GM21529 (cell line): ENCODE results near the gene CXCL5.

Source experiments
- ATAC-seq: cut with Tn5 transposase; IDR thresholded peaks from one replicate; pipeline ENCODE4 v1.9.1; 2021; ENCODE audit not compliant: unreplicated experiment

CXCL5 gene

DNA sequence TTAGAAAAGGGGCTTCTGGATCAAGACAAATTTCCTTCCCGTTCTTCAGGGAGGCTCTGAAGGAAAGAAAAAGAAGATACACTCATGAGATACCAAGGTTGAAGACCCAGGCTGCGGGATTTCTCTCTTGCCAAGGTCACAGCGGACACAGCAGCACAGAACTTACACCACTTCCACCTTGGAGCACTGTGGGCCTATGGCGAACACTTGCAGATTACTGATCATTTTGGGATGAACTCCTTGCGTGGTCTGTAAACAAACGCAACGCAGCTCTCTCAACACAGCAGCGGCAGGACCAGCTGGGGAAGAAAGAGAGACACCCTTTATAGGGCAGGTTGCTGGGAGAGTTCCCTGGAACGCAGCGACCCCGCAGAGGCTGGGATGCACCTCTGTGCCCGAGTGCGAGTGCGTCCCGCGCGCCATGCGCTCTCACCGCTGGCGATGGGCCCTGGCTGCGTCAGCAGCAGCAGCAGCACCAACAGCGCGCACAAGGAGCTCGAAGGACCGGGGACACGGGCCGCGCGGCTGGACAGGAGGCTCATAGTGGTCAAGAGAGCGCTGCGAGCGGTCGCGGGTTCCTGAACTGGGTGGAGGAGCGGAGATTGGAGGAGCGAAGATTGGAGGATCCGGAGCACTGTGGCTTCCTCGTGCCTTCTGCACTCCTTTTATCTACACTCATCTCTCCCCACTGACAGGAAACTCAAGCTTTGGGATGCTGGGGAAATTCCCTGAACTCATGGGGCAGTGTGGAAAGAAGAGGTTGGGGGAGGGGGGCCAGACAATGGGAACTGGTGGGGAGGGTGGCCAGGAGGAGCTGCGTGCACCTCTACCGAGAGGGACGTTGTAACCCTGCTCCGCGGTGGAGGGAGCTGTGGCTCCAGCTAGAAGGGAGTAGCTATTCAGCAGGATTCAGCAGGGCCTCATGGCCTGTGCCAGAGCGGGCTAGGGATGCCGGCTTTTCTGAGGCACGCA is at the start of gene CXCL5:
CXCL5 (minus strand) TSS at position 638 of the 972 bp plus-strand sequence; CDS start at position 542, 96 bp downstream.
- ATAC-seq, result no peak

DNA sequence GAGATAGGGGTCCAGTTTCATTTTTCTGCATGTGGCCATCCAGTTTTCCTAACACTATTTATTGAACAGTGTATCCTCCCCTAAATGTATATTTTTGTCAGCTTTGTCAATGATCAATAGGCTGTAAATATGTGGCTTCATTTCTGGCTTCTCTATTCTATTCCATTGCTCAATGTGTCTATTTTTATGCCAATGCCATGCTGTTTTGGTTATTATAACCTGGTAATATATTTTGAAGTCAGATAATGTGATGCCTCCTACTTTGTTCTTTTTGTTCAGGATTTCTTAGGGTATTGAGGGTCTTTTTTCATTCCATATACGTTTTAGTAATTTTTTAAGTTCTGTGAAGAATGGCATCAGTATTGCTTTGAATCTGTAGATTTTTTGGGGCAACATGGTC is 48.7 kb upstream of the CXCL5 start:
- no peak for ATAC-seq

DNA sequence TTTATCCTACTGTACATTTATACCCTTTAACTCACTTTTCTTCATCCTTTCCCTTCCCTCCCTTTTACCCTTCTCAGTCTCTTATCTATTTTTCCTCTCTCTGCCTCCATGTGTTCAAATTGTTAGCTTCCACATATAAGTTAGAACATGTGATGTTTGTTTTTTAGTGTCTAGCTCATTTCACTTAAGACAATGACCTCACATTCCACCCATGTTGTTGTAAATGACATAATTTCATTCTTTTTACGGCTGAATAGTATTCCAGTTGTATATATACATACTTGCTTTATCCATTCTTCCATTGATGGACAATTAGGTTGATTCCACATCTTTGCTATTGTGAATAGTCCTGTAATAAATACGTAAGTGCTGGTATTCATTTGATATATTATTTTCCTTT is 47.3 kb upstream of the CXCL5 start:
- no peak for ATAC-seq

DNA sequence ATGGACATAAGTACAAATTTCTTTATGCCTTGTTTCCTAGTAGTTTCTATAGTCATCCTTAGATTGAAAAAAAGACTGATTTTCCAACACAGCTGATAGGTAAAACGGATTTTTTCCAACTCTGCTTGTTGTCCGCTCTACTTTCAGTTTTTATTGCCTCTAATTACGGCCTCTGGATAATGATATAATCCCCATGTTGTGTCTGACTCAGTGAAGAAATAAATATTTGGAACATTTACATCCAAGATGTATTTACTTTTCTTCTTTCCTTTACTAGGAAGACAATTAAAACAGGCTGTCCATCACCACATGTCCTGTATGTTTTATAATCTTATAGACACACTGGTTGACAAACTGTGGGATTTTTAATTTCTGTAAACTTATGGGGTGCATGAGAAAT is 46.8 kb upstream of the CXCL5 start:
- ATAC-seq, result no peak

DNA sequence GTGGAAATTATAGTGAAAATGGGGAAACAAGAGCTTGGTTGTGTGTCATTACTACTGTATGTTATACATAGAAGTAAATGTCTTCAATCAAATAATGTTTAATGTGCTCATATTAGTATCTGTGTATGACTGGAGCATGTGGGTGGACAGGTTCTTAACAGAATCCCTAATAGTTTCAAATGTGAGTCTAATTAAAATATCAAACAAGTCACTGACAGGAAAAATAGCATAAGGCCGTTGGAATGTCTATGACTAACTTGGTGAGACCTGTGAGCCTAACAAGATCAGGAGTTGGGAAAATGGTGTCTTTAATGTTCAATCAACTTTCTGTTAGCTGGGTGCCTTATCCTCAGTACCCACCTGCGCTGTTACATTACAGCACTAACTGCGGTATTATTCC is 46.2 kb upstream of the CXCL5 start:
- ATAC-seq, result no peak

DNA sequence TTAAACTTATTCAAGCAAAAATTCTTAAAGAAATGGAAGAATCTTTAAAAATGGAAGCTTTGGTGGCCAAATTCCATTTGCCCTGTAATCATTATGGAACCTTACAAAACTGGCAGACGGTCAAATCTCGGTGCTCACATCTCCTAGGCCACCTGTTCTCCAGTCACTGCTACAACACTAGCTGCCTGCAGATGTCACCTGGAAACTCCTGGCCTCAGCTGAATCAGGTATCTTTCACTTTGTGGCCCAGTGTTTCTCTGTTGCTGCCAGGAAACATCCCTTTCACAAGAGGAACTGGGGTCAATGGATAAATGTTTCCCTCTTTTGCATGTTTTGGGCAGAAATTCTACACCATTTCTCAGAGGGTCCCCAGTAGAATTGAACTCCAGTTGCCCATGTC is 44.2 kb upstream of the CXCL5 start:
- no peak for ATAC-seq

DNA sequence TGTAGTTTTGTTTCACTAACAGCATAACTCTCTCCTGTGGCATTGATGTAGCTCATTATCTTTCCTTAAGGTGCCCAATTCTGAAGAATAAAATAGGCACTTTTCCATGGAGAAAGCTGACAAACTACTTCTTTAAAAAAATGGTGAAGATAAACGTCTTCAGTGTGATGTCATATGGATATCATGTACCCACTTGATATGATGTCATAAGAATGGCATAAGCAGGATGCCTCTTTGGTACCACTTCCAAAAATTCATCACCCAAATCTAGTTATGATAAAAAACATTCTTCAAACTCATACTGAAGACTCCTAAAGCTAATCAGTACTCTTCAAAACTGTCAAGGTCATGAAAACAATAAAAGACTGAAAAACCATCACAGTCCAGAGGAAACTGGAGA is 42.9 kb upstream of the CXCL5 start:
- ATAC-seq, result no peak

DNA sequence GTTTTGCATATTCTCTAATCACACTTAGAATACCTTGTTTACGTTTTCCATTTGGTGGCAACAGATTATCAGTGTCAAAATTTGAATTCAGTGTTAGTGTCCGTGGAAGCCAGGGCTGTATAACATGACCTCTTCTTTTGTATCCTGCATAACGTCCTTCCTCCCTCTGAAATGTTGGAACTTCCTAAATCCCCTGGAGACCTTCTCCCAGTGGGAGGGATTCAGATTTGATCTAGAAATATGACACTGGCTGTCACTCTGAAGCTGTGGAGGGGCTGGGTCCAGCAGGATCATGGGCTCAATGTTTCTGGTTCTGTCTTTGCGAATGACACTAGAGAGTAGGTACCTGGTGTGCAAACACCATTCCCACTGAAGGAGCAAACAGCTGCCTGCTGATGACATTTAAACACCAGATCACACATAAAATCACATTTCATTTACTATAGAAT is 40.9 kb upstream of the CXCL5 start:
- ATAC-seq, result peak; percentile 4

DNA sequence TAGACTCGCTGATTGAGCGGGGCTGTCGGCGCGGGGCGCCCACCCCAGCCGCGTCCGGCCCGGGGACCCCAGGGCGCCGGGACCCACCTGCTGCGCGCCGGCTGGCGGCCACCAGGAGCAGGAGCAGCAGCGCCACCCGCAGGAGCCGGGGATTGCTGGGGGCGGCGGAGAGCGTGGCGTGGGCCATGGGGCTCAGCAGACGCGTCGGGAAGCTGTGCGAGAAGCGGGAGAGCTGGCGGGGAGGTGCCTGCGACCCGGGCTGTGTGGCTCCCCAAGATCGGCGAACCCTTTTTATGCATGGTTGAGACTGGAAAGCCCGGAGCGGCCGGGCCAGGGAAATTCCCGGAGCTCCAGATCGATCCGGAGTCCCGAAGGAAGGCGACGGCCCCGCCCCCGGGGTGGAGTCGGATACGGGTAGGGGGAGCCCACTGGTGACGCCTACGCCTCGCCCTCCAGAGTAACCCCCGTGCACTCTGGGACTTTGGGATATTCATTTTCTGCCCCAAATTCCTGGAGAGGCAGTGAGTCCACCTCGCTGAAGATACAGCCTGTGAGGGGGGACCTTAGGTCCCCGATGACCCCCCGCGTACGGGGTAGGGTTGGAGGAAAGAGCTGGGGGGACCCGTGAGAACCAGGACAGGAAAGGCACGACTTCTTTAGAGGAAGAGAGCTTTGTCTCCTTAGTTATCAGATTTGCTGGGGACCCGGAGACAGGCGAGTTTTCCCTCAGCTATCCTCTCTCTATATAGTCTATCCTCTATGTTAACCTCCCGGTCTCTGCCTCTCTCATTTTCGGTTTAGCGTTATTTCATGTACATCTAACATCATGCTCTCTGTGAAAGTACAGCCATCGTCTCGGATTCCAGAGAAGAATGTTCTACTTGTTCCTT is 40.2 kb upstream of the CXCL5 start, which contains the start of gene CXCL3:
CXCL3 (minus strand) TSS at position 265 of the 890 bp plus-strand sequence; CDS start at position 187, 78 bp downstream.
- ATAC-seq, result peak; percentile 49

DNA sequence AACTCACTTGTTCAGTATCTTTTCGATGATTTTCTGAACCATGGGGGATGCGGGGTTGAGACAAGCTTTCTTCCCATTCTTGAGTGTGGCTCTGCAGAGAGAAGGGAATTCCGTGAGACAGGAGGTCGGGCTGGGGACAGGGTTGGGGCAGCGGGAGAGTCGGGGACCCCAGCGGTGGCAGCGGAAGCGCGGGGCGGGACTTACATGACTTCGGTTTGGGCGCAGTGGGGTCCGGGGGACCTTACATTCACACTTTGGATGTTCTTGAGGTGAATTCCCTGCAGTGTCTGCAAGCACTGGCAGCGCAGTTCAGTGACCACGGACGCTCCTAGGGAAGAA is 39.6 kb upstream of the CXCL5 start:
- ATAC-seq, result peak; percentile 18

DNA sequence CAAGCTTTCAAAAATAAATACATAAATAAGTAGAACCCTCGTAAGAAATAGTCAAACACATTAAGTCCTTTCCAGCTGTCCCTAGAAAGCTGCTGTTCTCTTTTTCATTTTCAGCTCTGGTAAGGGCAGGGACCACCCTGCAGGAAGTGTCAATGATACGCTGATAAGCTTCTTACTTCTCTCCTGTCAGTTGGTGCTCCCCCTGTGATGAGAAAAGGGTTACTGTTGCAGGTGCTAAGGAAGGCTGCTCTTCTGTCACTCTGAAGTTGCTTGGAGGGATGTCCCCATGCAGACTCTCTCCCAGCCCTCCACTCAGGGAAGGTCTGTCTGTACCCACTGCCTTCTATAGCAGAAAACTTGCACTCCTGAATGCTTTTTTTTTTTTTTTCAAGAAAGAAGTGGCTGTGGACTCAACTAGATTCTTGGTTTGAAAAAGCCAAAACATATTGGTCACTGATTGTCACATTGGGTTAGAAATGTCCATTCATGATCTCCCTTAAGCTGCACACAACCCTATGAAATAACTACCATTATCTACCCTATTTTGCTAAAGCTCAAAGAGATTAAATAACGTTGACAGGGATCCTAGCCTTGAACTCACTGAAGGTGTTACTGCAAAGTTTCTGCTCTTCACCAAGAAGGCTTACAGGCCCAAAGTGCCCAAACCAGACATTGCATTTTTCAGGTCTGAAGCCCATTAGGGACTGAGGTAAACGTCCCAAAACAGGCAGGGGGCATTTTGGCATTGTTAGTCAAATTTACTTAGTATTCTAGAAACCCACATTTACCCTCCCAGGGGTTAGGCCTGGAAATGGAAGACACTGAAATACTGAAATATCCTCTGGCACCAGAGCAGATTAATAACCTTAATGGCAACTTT is 38.8 kb upstream of the CXCL5 start:
- no peak for ATAC-seq

DNA sequence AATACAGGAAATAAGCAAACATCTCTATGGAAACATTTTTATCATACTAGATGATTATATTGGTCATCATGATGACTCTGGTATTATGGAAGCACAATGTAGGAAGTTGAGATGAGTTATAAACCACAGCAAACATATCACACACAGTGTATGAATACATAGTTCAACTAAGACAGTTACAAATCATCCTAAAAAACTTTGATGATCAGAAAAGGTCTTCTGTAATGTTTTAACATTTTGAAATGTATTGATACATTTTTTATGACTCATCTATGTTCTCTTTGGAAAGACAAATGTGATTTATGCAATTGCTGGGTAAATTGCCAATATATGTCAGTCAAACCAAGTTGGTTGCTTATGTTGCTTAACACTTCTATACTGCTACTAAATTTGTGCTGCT is 35.3 kb upstream of the CXCL5 start:
- ATAC-seq, result no peak

DNA sequence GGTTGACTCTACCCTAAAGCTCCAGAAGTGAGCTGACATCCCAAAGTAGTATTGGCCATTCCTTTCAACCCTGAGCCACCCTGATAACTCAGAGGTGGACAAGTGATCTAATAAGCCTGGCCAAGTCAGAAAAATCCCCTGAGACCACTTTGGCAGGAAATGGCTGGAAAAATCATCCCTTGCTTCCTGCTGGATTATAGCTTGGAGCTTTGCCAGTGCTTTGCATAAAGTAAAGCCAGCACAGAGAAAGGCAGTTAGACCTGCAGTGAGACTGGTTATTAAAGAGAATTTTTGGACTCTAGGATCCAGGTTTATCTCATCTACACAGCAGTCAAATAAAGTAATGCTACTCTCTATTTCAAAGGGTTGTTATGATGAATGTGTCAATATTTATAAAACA is 33.6 kb upstream of the CXCL5 start:
- no peak for ATAC-seq

DNA sequence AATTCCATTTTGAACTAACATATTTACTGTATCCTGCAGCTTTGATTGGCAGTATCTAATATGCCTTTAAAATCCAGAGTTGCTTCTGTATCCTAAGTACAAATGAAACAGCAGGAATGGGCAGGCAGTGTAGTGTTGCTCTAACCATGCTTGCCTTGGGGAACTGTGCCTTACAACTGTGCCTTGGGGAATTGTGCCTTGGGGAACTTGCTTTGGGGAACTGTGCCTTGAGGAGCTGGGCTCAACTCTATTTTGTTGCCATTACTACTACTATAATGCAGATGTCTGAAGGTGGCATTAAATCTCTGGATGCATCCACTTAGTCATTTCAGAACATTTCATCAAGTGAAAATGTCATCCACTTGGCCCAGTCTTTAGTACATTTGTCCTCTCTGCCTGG is 33.1 kb upstream of the CXCL5 start:
- no peak for ATAC-seq

DNA sequence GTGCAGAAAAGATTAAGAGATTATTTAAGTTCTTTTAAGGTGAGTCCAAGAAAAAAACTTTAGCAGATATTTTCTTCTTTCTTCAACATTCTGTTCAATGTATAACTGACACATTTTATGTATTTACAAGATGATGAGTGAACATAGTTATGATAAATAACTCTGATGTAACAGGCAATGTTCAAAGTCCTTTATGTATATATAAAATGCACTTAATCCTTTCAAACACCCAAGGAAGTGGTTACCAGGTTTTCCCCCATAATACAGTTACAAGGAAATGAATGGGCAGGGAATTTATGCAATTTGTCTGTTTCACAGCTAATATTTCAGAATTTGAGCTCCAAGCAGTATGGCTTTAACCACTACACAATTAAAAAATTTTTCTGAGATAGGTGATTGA is 31.8 kb upstream of the CXCL5 start:
- no peak for ATAC-seq

DNA sequence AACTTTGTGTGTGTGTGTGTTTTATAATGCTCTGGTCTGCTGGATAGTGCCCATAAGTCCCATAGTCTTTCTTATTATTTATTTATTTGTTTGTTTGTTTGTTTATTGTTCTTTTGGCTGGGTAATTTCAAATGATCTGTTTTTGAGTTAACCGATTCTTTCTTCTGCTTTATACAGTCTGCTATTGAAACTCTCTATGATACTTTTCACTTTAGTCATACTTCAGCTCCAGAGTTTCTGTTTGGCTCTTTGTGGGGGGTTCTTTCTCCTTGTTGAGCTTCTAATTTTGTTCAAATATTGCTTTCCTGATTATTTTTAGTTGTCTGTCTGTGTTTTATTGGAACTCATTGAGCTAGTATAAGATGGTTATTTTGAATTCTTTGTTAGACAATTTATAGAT is 30.0 kb upstream of the CXCL5 start:
- no peak for ATAC-seq

DNA sequence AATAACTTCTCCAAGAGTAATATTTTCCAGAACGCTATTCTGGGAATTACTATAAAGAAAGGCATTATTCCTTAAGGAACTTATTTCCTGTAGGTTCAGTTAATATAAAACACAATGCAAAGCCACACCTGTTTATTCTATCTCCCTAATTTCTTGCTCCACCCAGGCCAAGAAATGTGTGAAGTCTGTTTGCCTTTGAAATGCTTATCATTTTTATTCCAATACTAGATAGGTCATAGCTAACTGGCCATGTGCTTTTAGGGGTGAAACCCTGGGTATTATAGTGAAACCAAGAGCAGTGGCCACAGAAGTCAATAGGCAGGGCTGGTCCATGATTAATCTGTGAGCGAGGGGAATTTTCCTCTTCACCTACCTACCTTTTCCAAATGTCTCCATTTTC is 25.2 kb upstream of the CXCL5 start:
- no peak for ATAC-seq

DNA sequence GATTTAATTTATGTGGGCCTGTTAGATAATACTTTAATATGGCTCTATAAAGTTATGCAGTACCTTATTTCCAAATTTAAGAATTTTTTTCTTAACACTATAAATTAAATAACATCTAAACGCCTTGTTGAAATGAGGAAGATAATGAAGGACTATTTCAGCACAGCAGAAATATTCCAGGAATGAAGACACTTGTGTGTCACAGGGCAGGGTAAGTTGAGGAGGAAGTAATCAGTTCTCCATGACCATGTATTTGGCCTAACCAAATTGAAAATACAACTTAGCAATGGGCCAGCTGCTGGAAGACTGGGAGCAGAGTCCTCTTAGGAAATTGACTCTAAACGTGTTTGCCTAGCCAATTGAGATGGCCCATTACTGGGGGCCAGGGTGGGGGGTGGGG is 23.1 kb upstream of the CXCL5 start:
- ATAC-seq, result no peak

DNA sequence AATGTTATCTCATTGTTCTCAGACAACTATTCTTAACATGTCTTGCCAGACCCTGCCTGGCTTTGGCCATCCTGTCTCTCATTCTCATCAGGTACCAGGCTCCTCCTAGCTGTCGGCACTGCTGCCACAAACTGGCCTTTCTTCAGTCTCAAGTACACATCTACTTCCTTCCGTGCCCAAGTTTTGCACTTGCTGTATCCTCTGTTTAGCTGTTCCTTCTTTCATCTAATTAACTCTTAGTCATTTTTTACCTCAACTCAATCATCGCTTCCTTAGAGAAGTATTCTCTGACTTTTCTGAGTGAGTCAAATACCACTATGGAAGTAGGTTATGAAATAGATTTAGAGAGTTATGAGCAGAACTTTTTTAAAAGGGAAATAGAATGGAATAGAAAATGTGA is 20.3 kb upstream of the CXCL5 start:
- no peak for ATAC-seq

DNA sequence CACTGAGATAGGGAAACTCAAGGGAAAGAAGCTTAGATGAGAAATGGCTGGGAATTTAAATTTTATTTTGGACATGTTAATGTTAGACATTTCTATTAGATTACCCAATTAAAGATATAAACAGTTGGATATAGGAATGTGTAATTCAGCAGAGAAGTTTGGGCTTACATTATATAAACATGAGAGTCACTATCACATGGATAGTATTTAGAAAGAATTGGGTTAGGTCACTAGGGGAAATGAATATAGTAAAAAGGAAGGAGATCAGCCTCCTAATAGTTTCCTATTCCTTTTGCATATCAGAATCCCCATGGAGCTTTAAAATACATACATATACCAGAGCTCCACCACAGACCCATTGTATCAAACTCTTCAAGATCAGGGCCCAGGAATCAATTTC is 19.6 kb upstream of the CXCL5 start:
- no peak for ATAC-seq

DNA sequence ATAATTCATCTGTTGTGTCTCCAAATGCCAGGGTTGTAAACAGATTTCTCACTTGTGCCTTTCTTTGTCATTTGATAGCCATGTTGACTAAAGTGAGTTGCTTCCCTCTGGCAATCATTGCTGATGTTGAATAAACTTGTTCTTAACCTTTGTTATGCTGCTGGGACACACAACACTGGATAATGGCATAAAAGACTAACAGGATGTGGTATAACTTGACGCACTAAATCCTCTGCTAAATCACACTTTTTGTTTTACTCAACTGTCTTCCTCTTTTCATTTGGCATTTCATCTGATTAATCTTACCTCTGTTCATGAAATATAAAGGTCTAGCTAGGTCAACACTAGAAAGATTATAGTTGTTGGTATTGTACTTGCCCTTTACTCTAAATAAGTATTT is 17.6 kb upstream of the CXCL5 start:
- no peak for ATAC-seq
